Effector memory CD4-positive, alpha-beta T cell (primary cell): Measurements from ENCODE around the gene THADA.

ENCODE experiments used
- DNase-seq, 3 donors: peaks; one replicate each; pipeline ENCODE4 v3.0.0-alpha.2; 2020
- H3K27ac ChIP-seq: 2 replicates; pipeline ENCODE4 v1.7.0; 2013; ENCODE audit warnings: mild to moderate bottlenecking, low read length, moderate library complexity; ENCODE audit not compliant: insufficient read depth, poor library complexity, severe bottlenecking
- H3K27me3 ChIP-seq: replicated peaks from 2 replicates; pipeline ENCODE4 v1.7.0; 2013; ENCODE audit warnings: mild to moderate bottlenecking, low read length; ENCODE audit not compliant: insufficient read depth, control insufficient read depth, poor library complexity, severe bottlenecking
- H3K36me3 ChIP-seq: 2 replicates; pipeline ENCODE4 v1.7.0; 2013; ENCODE audit warnings: mild to moderate bottlenecking, low read length, moderate library complexity; ENCODE audit not compliant: control insufficient read depth, insufficient read depth
- H3K4me1 ChIP-seq: 2 replicates; pipeline ENCODE4 v1.7.0; 2013; ENCODE audit warnings: low read length, mild to moderate bottlenecking; ENCODE audit not compliant: control insufficient read depth, insufficient read depth, poor library complexity, severe bottlenecking
- H3K4me3 ChIP-seq: 2 replicates; pipeline ENCODE4 v1.7.0; 2013; ENCODE audit warnings: low read length, low read depth, mild to moderate bottlenecking; ENCODE audit not compliant: insufficient read depth, poor library complexity, severe bottlenecking
- H3K9me3 ChIP-seq: 2 replicates; pipeline ENCODE4 v1.7.0; 2013; ENCODE audit warnings: mild to moderate bottlenecking, low read length, moderate library complexity; ENCODE audit not compliant: control insufficient read depth

The THADA gene

GRCh38 chr2:43348908-43349661 is 246.8 kb downstream of the THADA start:
- no peak for DNase-seq
- no peak overlapping the region for H3K27ac ChIP-seq
- H3K4me1 ChIP-seq: no peaks in the 10 kb centered on the region
- no peaks in the 10 kb centered on the region for H3K9me3 ChIP-seq
- H3K4me3 ChIP-seq: no peak overlapping the region
- H3K36me3 ChIP-seq: peaks cover 3% of the 10 kb centered on the region
- H3K27me3 ChIP-seq: no peaks in the 10 kb centered on the region

- DNase-seq: no peak
- Histone ChIP-seq H3K4me3 (no peak overlapping the region), H3K4me1 (no peaks in the 10 kb centered on the region), H3K27me3 (no peaks in the 10 kb centered on the region), H3K9me3 (no peaks in the 10 kb centered on the region), H3K27ac (no peak overlapping the region), H3K36me3 (peaks cover 5% of the 10 kb centered on the region)
Observed at GRCh38 chr2:43347746-43348145, 248.1 kb downstream of the THADA start.

- H3K27me3 ChIP-seq: no peaks in the 10 kb centered on the region
- H3K27ac ChIP-seq: no peak overlapping the region
- no peaks in the 10 kb centered on the region for H3K9me3 ChIP-seq
- H3K4me1 ChIP-seq: no peaks in the 10 kb centered on the region
- H3K36me3 ChIP-seq: peaks cover 12% of the 10 kb centered on the region
- no peak for DNase-seq
- H3K4me3 ChIP-seq: no peak overlapping the region
Observed at GRCh38 chr2:43346602-43347567, 249.0 kb downstream of the THADA start.

- DNase-seq: no peak
- H3K27ac ChIP-seq: no peak overlapping the region
- no peaks in the 10 kb centered on the region for H3K9me3 ChIP-seq
- H3K4me3 ChIP-seq: no peak overlapping the region
- H3K27me3 ChIP-seq: no peaks in the 10 kb centered on the region
- peaks cover 14% of the 10 kb centered on the region for H3K36me3 ChIP-seq
- no peaks in the 10 kb centered on the region for H3K4me1 ChIP-seq
Observed at GRCh38 chr2:43345872-43346271, 250.0 kb downstream of the THADA start.

GRCh38 chr2:43345391-43345813 is 250.4 kb downstream of the THADA start:
- H3K4me1 ChIP-seq: no peaks in the 10 kb centered on the region
- no peak overlapping the region for H3K27ac ChIP-seq
- H3K36me3 ChIP-seq: peaks cover 16% of the 10 kb centered on the region
- H3K27me3 ChIP-seq: no peaks in the 10 kb centered on the region
- DNase-seq: no peak
- no peaks in the 10 kb centered on the region for H3K9me3 ChIP-seq
- H3K4me3 ChIP-seq: no peak overlapping the region

GRCh38 chr2:43344868-43345373 is 250.9 kb downstream of the THADA start:
- DNase-seq: no peak
- no peaks in the 10 kb centered on the region for H3K27me3 ChIP-seq
- no peaks in the 10 kb centered on the region for H3K4me1 ChIP-seq
- H3K36me3 ChIP-seq: peaks cover 16% of the 10 kb centered on the region
- H3K9me3 ChIP-seq: no peaks in the 10 kb centered on the region
- no peak overlapping the region for H3K4me3 ChIP-seq
- H3K27ac ChIP-seq: no peak overlapping the region

GRCh38 chr2:43343573-43344304 is 252.1 kb downstream of the THADA start:
- no peaks in the 10 kb centered on the region for H3K4me1 ChIP-seq
- no peak overlapping the region for H3K27ac ChIP-seq
- no peaks in the 10 kb centered on the region for H3K9me3 ChIP-seq
- no peak for DNase-seq
- peaks cover 16% of the 10 kb centered on the region for H3K36me3 ChIP-seq
- no peaks in the 10 kb centered on the region for H3K27me3 ChIP-seq
- H3K4me3 ChIP-seq: no peak overlapping the region

GRCh38 chr2:43341959-43342757 is 253.7 kb downstream of the THADA start:
- Histone ChIP-seq H3K9me3 (no peaks in the 10 kb centered on the region), H3K27me3 (no peaks in the 10 kb centered on the region), H3K4me1 (no peaks in the 10 kb centered on the region), H3K36me3 (peaks cover 16% of the 10 kb centered on the region), H3K4me3 (no peak overlapping the region), H3K27ac (no peak overlapping the region)
- no peak for DNase-seq

- no peaks in the 10 kb centered on the region for H3K4me1 ChIP-seq
- no peak for DNase-seq
- H3K9me3 ChIP-seq: no peaks in the 10 kb centered on the region
- no peaks in the 10 kb centered on the region for H3K27me3 ChIP-seq
- no peak overlapping the region for H3K27ac ChIP-seq
- no peak overlapping the region for H3K4me3 ChIP-seq
- H3K36me3 ChIP-seq: peaks cover 16% of the 10 kb centered on the region
Observed at GRCh38 chr2:43340945-43341356, 254.9 kb downstream of the THADA start.
